Activated T-helper 2 cell treated with anti-CD3 and anti-CD28 coated beads, Interferon-gamma antibody, Interleukin-2, Interleukin-4, amounts not matched to agents 10 μg/mL and 5 μg/mL and 100 μg/mL, durations not matched to agents 14 hours and 24 hours and 36 hours (primary cell): ENCODE measurements around the gene PEX14. TPM values are rescaled to one million over a fixed set of nuclear protein-coding genes. Genes with fewer than 3 reads are reported as not detected.

ENCODE experiments used
- DNase-seq: peaks from one replicate; pipeline ENCODE4 v3.0.0; 2021; ENCODE audit warnings: low spot score
- H3K27ac Mint-ChIP-seq: one replicate; pipeline ENCODE4 v1.8.0; 2021; ENCODE audit warnings: mixed read lengths
- H3K27me3 Mint-ChIP-seq: one replicate; pipeline ENCODE4 v1.8.0; 2021; ENCODE audit warnings: low read depth, mixed read lengths
- H3K36me3 Mint-ChIP-seq: one replicate; pipeline ENCODE4 v1.8.0; 2021; ENCODE audit warnings: low read depth, mixed read lengths
- H3K4me1 Mint-ChIP-seq: one replicate; pipeline ENCODE4 v1.8.0; 2021; ENCODE audit warnings: low read depth, mixed read lengths
- H3K4me3 Mint-ChIP-seq: one replicate; pipeline ENCODE4 v1.8.0; 2021; ENCODE audit warnings: low read depth, mild to moderate bottlenecking, moderate library complexity, mixed read lengths
- H3K9me3 Mint-ChIP-seq: one replicate; pipeline ENCODE4 v1.8.0; 2021; ENCODE audit warnings: mixed read lengths
- intact Hi-C: fragments of 100-400 bp; cut with micrococcal nuclease; formaldehyde crosslinking; loops from one replicate; pipeline ENCODE4 v1.15.1; 2023
- total RNA-seq: library from RNA; stranded (reverse); gene quantifications from 2 replicates; pipeline ENCODE4 v1.2.3, GENCODE V29; 2022

The PEX14 gene
- total RNA-seq, 1 donor from 2014 or later = 23.1 TPM

- H3K36me3 Mint-ChIP-seq = peaks cover 15% of the 10 kb centered on the region
- H3K4me1 Mint-ChIP-seq = peaks cover 13% of the 10 kb centered on the region
- H3K9me3 Mint-ChIP-seq = no peaks in the 10 kb centered on the region
- H3K27ac Mint-ChIP-seq = no peak overlapping the region
- H3K27me3 Mint-ChIP-seq = no peaks in the 10 kb centered on the region
- intact Hi-C loops = no loop called here
- no peak overlapping the region for H3K4me3 Mint-ChIP-seq
- no peak for DNase-seq
These were observed 57.6 kb downstream of the PEX14 start for GRCh38 chr1:10532362-10532761.

- Mint-ChIP-seq H3K27me3 (no peaks in the 10 kb centered on the region), H3K4me1 (peaks cover 18% of the 10 kb centered on the region), H3K4me3 (no peak overlapping the region), H3K9me3 (no peaks in the 10 kb centered on the region), H3K27ac (no peak overlapping the region), H3K36me3 (peaks cover 23% of the 10 kb centered on the region)
- DNase-seq = no peak
- intact Hi-C loops = no loop called here
These were observed 59.8 kb downstream of the PEX14 start for GRCh38 chr1:10534519-10534918.

GRCh38 chr1:10536133-10536770 is 61.5 kb downstream of the PEX14 start:
- Mint-ChIP-seq H3K27ac (no peak overlapping the region), H3K9me3 (no peaks in the 10 kb centered on the region), H3K27me3 (no peaks in the 10 kb centered on the region), H3K4me3 (no peak overlapping the region), H3K36me3 (peaks cover 34% of the 10 kb centered on the region), H3K4me1 (peaks cover 26% of the 10 kb centered on the region)
- intact Hi-C loops = no loop called here
- DNase-seq = no peak

GRCh38 chr1:10537082-10537766 is 62.5 kb downstream of the PEX14 start:
- intact Hi-C loops = no loop called here
- no peak for DNase-seq
- no peak overlapping the region for H3K4me3 Mint-ChIP-seq
- peaks cover 41% of the 10 kb centered on the region for H3K36me3 Mint-ChIP-seq
- no peaks in the 10 kb centered on the region for H3K9me3 Mint-ChIP-seq
- no peaks in the 10 kb centered on the region for H3K27me3 Mint-ChIP-seq
- H3K27ac Mint-ChIP-seq = no peak overlapping the region
- peaks cover 26% of the 10 kb centered on the region for H3K4me1 Mint-ChIP-seq

GRCh38 chr1:10538646-10539355 is 64.1 kb downstream of the PEX14 start:
- Mint-ChIP-seq H3K27ac (peak overlapping the region; percentile 13), H3K4me3 (no peak overlapping the region), H3K27me3 (no peaks in the 10 kb centered on the region), H3K9me3 (no peaks in the 10 kb centered on the region), H3K4me1 (peaks cover 31% of the 10 kb centered on the region), H3K36me3 (peaks cover 49% of the 10 kb centered on the region)
- intact Hi-C loops = no loop called here
- DNase-seq = no peak

GRCh38 chr1:10539411-10540043 is 64.8 kb downstream of the PEX14 start:
- Mint-ChIP-seq H3K4me3 (no peak overlapping the region), H3K27ac (peak overlapping the region; percentile 25), H3K36me3 (peaks cover 49% of the 10 kb centered on the region), H3K4me1 (peaks cover 33% of the 10 kb centered on the region), H3K9me3 (no peaks in the 10 kb centered on the region), H3K27me3 (no peaks in the 10 kb centered on the region)
- intact Hi-C loops = no loop called here
- no peak for DNase-seq

- peaks cover 29% of the 10 kb centered on the region for H3K4me1 Mint-ChIP-seq
- no peaks in the 10 kb centered on the region for H3K27me3 Mint-ChIP-seq
- H3K27ac Mint-ChIP-seq = no peak overlapping the region
- intact Hi-C loops = no loop called here
- H3K36me3 Mint-ChIP-seq = peaks cover 48% of the 10 kb centered on the region
- no peak for DNase-seq
- H3K4me3 Mint-ChIP-seq = no peak overlapping the region
- H3K9me3 Mint-ChIP-seq = no peaks in the 10 kb centered on the region
These were observed 65.7 kb downstream of the PEX14 start for GRCh38 chr1:10540277-10541005.

- H3K27ac Mint-ChIP-seq = no peak overlapping the region
- no peak overlapping the region for H3K4me3 Mint-ChIP-seq
- H3K9me3 Mint-ChIP-seq = no peaks in the 10 kb centered on the region
- intact Hi-C loops = no loop called here
- H3K4me1 Mint-ChIP-seq = peaks cover 29% of the 10 kb centered on the region
- DNase-seq = no peak
- no peaks in the 10 kb centered on the region for H3K27me3 Mint-ChIP-seq
- peaks cover 41% of the 10 kb centered on the region for H3K36me3 Mint-ChIP-seq
These were observed 66.5 kb downstream of the PEX14 start for GRCh38 chr1:10541286-10541685.

GRCh38 chr1:10544239-10544638 is 69.5 kb downstream of the PEX14 start:
- H3K4me3 Mint-ChIP-seq = no peak overlapping the region
- no peak for DNase-seq
- intact Hi-C loops = no loop called here
- H3K27me3 Mint-ChIP-seq = no peaks in the 10 kb centered on the region
- no peak overlapping the region for H3K27ac Mint-ChIP-seq
- H3K9me3 Mint-ChIP-seq = no peaks in the 10 kb centered on the region
- H3K36me3 Mint-ChIP-seq = peaks cover 30% of the 10 kb centered on the region
- peaks cover 31% of the 10 kb centered on the region for H3K4me1 Mint-ChIP-seq

- intact Hi-C loops = no loop called here
- H3K9me3 Mint-ChIP-seq = no peaks in the 10 kb centered on the region
- no peak overlapping the region for H3K4me3 Mint-ChIP-seq
- peaks cover 19% of the 10 kb centered on the region for H3K4me1 Mint-ChIP-seq
- no peak overlapping the region for H3K27ac Mint-ChIP-seq
- H3K27me3 Mint-ChIP-seq = no peaks in the 10 kb centered on the region
- no peak for DNase-seq
- peaks cover 12% of the 10 kb centered on the region for H3K36me3 Mint-ChIP-seq
These were observed 72.1 kb downstream of the PEX14 start for GRCh38 chr1:10546896-10547295.

- peaks cover 7% of the 10 kb centered on the region for H3K4me1 Mint-ChIP-seq
- H3K27ac Mint-ChIP-seq = no peak overlapping the region
- intact Hi-C loops = no loop called here
- H3K4me3 Mint-ChIP-seq = no peak overlapping the region
- no peaks in the 10 kb centered on the region for H3K36me3 Mint-ChIP-seq
- no peak for DNase-seq
- H3K9me3 Mint-ChIP-seq = no peaks in the 10 kb centered on the region
- no peaks in the 10 kb centered on the region for H3K27me3 Mint-ChIP-seq
These were observed 75.3 kb downstream of the PEX14 start for GRCh38 chr1:10549904-10550664.

GRCh38 chr1:10553118-10553517 is 78.4 kb downstream of the PEX14 start:
- H3K9me3 Mint-ChIP-seq = no peaks in the 10 kb centered on the region
- peaks cover 7% of the 10 kb centered on the region for H3K4me1 Mint-ChIP-seq
- no peak for DNase-seq
- H3K4me3 Mint-ChIP-seq = no peak overlapping the region
- intact Hi-C loops = no loop called here
- no peaks in the 10 kb centered on the region for H3K27me3 Mint-ChIP-seq
- no peaks in the 10 kb centered on the region for H3K36me3 Mint-ChIP-seq
- H3K27ac Mint-ChIP-seq = no peak overlapping the region
